H1 (cell line): ENCODE data around the gene FRMPD4. TPM values are rescaled to one million over a fixed set of nuclear protein-coding genes. Genes with fewer than 3 reads are reported as not detected.

Source experiments
- CTCF ChIA-PET: fragments of 300-600 bp; sonication (Branson Sonifier 250); formaldehyde crosslinking; loops from one replicate; lab custom pipeline; 2021; ENCODE audit not compliant: partially characterized antibody; lab: Charles Lee
- POLR2A ChIA-PET: fragments of 300-600 bp; sonication (Branson Sonifier 250); formaldehyde crosslinking; loops from one replicate; lab custom pipeline; 2021; ENCODE audit warnings: inconsistent platforms; ENCODE audit not compliant: partially characterized antibody; lab: Charles Lee
- DNase-seq, 2 experiments: peaks; one replicate each; pipeline versions ENCODE4 v3.0.0 to v3.0.0-alpha.2; 2010 to 2022; ENCODE audit warnings: low spot score in 2 of 2, low read depth in 1 of 2, mixed read lengths in 1 of 2
- FAIRE-seq: peaks from 2 replicates; lab custom pipeline; 2011; peaks lifted over from hg19 to GRCh38; lab: Jason Lieb, UNC
- H2AFZ ChIP-seq: 2 replicates; pipeline ENCODE4 v1.8.1; 2012; ENCODE audit warnings: low read length, inconsistent platforms
- H2AK5ac ChIP-seq: 2 replicates; pipeline ENCODE4 v1.6.1; 2013; ENCODE audit warnings: low read depth, low read length
- H2BK120ac ChIP-seq: replicated peaks from 2 replicates; pipeline ENCODE3; 2013; ENCODE audit warnings: low read depth, low read length, inconsistent platforms
- H2BK12ac ChIP-seq: 2 replicates; pipeline ENCODE4 v1.6.1; 2013; ENCODE audit warnings: low read depth, low read length
- H2BK15ac ChIP-seq: 2 replicates; pipeline ENCODE4 v1.6.1; 2013; ENCODE audit warnings: low read length
- H2BK20ac ChIP-seq: 2 replicates; pipeline ENCODE4 v1.6.1; 2013; ENCODE audit warnings: low read length
- H2BK5ac ChIP-seq: 2 replicates; pipeline ENCODE4 v1.6.1; 2013; ENCODE audit warnings: low read depth, low read length
- H3K14ac ChIP-seq: 2 replicates; pipeline ENCODE4 v1.6.1; 2013; ENCODE audit warnings: inconsistent platforms; ENCODE audit not compliant: insufficient read length
- H3K18ac ChIP-seq: 2 replicates; pipeline ENCODE4 v1.6.1; 2013; ENCODE audit warnings: low read length; ENCODE audit errors: extremely low read depth
- H3K23ac ChIP-seq: 2 replicates; pipeline ENCODE4 v1.6.1; 2013; ENCODE audit warnings: inconsistent platforms; ENCODE audit not compliant: insufficient read length
- H3K23me2 ChIP-seq: 2 replicates; pipeline ENCODE4 v1.6.1; 2013; ENCODE audit warnings: low read depth, low read length
- H3K27ac ChIP-seq: 2 replicates; pipeline ENCODE4 v1.6.1; 2011; ENCODE audit warnings: low read depth, low read length, inconsistent platforms
- H3K27me3 ChIP-seq, 4 experiments: replicated peaks in 1 of 4; 1 replicate in 1 of 4; 2 replicates in 3 of 4; pipeline versions ENCODE4 v1.6.1 to v1.8.1; 2011 to 2013; ENCODE audit warnings: low read length in 3 of 4, mild to moderate bottlenecking in 3 of 4, inconsistent platforms in 2 of 4, mixed read lengths in 2 of 4, moderate library complexity in 1 of 4; ENCODE audit not compliant: control insufficient read depth in 3 of 4, insufficient read depth in 3 of 4; ENCODE audit errors: extremely low read depth in 1 of 4
- H3K36me3 ChIP-seq, 4 experiments: 2 replicates each; pipeline versions ENCODE4 v1.6.1 to v1.8.1; 2011 to 2013; ENCODE audit warnings: mild to moderate bottlenecking in 4 of 4, low read length in 3 of 4, moderate library complexity in 2 of 4, control low read depth in 1 of 4, inconsistent platforms in 1 of 4; ENCODE audit not compliant: insufficient read depth in 4 of 4, control insufficient read depth in 2 of 4
- H3K4ac ChIP-seq: replicated peaks from 2 replicates; pipeline ENCODE3; 2013; ENCODE audit warnings: low read length, low read depth, mixed read lengths, inconsistent platforms; ENCODE audit not compliant: insufficient read length
- H3K4me1 ChIP-seq, 4 experiments: replicated peaks in 1 of 4; 1 replicate in 1 of 4; 2 replicates in 3 of 4; pipeline versions ENCODE4 v1.6.1 to v1.8.1; 2011 to 2013; ENCODE audit warnings: low read length in 3 of 4, inconsistent platforms in 2 of 4, mixed read lengths in 1 of 4; ENCODE audit not compliant: insufficient read depth in 4 of 4, control insufficient read depth in 3 of 4
- H3K4me2 ChIP-seq, 2 experiments: 2 replicates each; pipeline versions ENCODE4 v1.6.1 to v1.8.1; 2011 to 2013; ENCODE audit warnings: low read depth in 2 of 2, low read length in 2 of 2, control low read depth in 1 of 2, inconsistent platforms in 1 of 2, mild to moderate bottlenecking in 1 of 2; ENCODE audit not compliant: insufficient read depth in 1 of 2
- H3K4me3 ChIP-seq, 4 experiments: fragments of 200-600, 300-600 bp in 1 of 4; sonication (generic), shearing (Covaris generic), sonication (Bioruptor Twin) in 1 of 4; 2 replicates each; pipeline versions ENCODE4 v1.5.1 to v1.8.1; 2011 to 2016; ENCODE audit warnings: low read length in 4 of 4, low read depth in 3 of 4, control low read depth in 2 of 4, inconsistent platforms in 2 of 4, mild to moderate bottlenecking in 2 of 4, mixed read lengths in 1 of 4, moderate library complexity in 1 of 4; ENCODE audit not compliant: insufficient read depth in 2 of 4; ENCODE audit errors: extremely low read depth in 1 of 4
- H3K56ac ChIP-seq: replicated peaks from 2 replicates; pipeline ENCODE3; 2013; ENCODE audit warnings: low read depth, mild to moderate bottlenecking, mixed read lengths, low read length, inconsistent platforms; ENCODE audit not compliant: insufficient read length
- H3K79me1 ChIP-seq: 2 replicates; pipeline ENCODE4 v1.6.1; 2013; ENCODE audit warnings: low read depth, low read length, control low read depth
- H3K79me2 ChIP-seq, 2 experiments: 2 replicates each; pipeline versions ENCODE4 v1.6.1 to v1.8.1; 2012 to 2013; ENCODE audit warnings: low read length in 2 of 2, mild to moderate bottlenecking in 2 of 2, inconsistent platforms in 1 of 2; ENCODE audit not compliant: insufficient read depth in 2 of 2, control insufficient read depth in 1 of 2
- H3K9ac ChIP-seq, 4 experiments: replicated peaks in 1 of 4; 1 replicate in 1 of 4; 2 replicates in 3 of 4; pipeline versions ENCODE4 v1.6.1 to v1.8.1; 2011 to 2013; ENCODE audit warnings: low read depth in 3 of 4, low read length in 3 of 4, control low read depth in 2 of 4, mild to moderate bottlenecking in 2 of 4, moderate library complexity in 2 of 4, inconsistent platforms in 1 of 4; ENCODE audit errors: extremely low read depth in 1 of 4
- H3K9me3 ChIP-seq, 2 experiments: 2 replicates each; pipeline versions ENCODE4 v1.6.1 to v1.8.1; 2012 to 2013; ENCODE audit warnings: mild to moderate bottlenecking in 2 of 2, moderate library complexity in 2 of 2, control low read depth in 1 of 2, inconsistent platforms in 1 of 2, low read depth in 1 of 2, low read length in 1 of 2, mixed read lengths in 1 of 2; ENCODE audit not compliant: insufficient read depth in 2 of 2
- H4K20me1 ChIP-seq, 2 experiments: replicated peaks in 1 of 2; 2 replicates each; pipeline versions ENCODE3 to v1.8.1; 2011 to 2013; ENCODE audit warnings: inconsistent platforms in 2 of 2, low read length in 2 of 2, mild to moderate bottlenecking in 1 of 2; ENCODE audit not compliant: insufficient read depth in 2 of 2, control insufficient read depth in 1 of 2
- H4K5ac ChIP-seq: 2 replicates; pipeline ENCODE4 v1.6.1; 2013; ENCODE audit warnings: low read length, low read depth, mixed read lengths, inconsistent platforms; ENCODE audit not compliant: insufficient read length
- H4K8ac ChIP-seq: 2 replicates; pipeline ENCODE4 v1.8.0; 2013; ENCODE audit warnings: mild to moderate bottlenecking, moderate library complexity, low read length, inconsistent platforms; ENCODE audit not compliant: insufficient read depth; ENCODE audit errors: extremely low read depth
- H4K91ac ChIP-seq: replicated peaks from 2 replicates; pipeline ENCODE3; 2013; ENCODE audit warnings: low read length, mixed read lengths, inconsistent platforms; ENCODE audit not compliant: insufficient read length
- WGBS, 2 experiments: shearing (Covaris generic) in 1 of 2; methylation state at CpG; one replicate each; pipeline versions ENCODE4 v1.1.6 to v1.1.7; 2013 to 2015; ENCODE audit warnings: low lambda C conversion rate in 2 of 2, mixed read lengths in 2 of 2, inconsistent platforms in 1 of 2, low coverage in 1 of 2, missing lambda C conversion rate in 1 of 2; ENCODE audit not compliant: insufficient replicate concordance in 2 of 2, insufficient coverage in 1 of 2, insufficient read length in 1 of 2; ENCODE audit errors: extremely low coverage in 1 of 2, missing lambda C conversion rate in 1 of 2; 5-methylcytosine and 5-hydroxymethylcytosine counted together
- polyA plus RNA-seq, 7 experiments: library from polyadenylated mRNA; depleted of rRNA in 3 of 7; stranded (reverse) in 5 of 7; unstranded in 2 of 7; fragments of >200 nt in 5 of 7; fragments of 200-250 nt in 2 of 7; gene quantifications; 1 replicate in 5 of 7; 2 replicates in 1 of 7; 4 replicates in 1 of 7; pipeline versions ENCODE4 v1.2.1 to v1.2.3, GENCODE V29; 2011 to 2013; ENCODE audit warnings: missing spikeins in 2 of 7, mixed read lengths in 2 of 7
- total RNA-seq: library from RNA; stranded (reverse); fragmentation: NEBNext Ultra II Directional; extraction: Animal tissue kit (Norgen Biotek cat#: 25700); gene quantifications from 2 replicates; pipeline ENCODE4 v1.2.1, GENCODE V29; 2021
- TF ChIP-seq, protein P1 (sequence below): fragments of 300-600 bp; sonication (generic); IDR thresholded peaks from 2 replicates; pipeline ENCODE4 v1.7.1; 2012; ENCODE audit warnings: low read length, moderate library complexity, mild to moderate bottlenecking, inconsistent platforms; ENCODE audit not compliant: insufficient replicate concordance

Gene FRMPD4
- total and polyA plus RNA-seq, 2 of the 8 experiments (the other 6 are each of a cell fraction or from before 2014, with no cell fraction given) = 0.02 to 0.37 TPM

DNA sequence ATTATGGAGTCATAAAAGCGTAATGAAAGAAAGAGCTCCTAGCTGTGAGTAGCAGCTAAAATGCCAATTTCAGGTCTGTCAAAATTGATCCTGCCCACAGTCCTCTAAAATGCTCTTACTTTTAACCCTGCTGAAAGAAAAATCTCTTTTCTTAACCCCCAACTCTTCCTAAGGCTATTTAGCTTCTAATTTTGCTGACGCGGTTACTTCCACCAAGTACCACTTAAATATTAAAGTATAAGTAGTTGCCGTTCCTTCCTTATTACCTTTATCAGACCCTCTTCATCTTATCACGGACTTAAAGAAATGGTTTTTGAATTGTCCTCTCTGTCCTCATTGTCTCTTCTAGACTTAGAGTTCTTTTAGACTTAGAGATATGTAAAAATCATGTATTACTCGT is 272.2 kb downstream of the FRMPD4 start:
- H2BK15ac ChIP-seq = no peak overlapping the region
- H3K27ac ChIP-seq = no peak overlapping the region
- ChIA-PET POLR2A (no interaction called here), CTCF (no interaction called here)
- H2BK12ac ChIP-seq = no peak overlapping the region
- H3K4ac ChIP-seq = no peak overlapping the region
- H3K9ac ChIP-seq = no peak overlapping the region
- no peak overlapping the region for H3K4me2 ChIP-seq
- H3K23me2 ChIP-seq = no peaks in the 10 kb centered on the region
- H3K27me3 ChIP-seq = no peaks in the 10 kb centered on the region
- no peaks in the 10 kb centered on the region for H4K20me1 ChIP-seq
- H3K36me3 ChIP-seq = no peaks in the 10 kb centered on the region
- no peak overlapping the region for H3K14ac ChIP-seq
- no peak for FAIRE-seq
- no peak overlapping the region for H2BK5ac ChIP-seq
- no peak for DNase-seq
- no peak overlapping the region for H2BK120ac ChIP-seq
- no peak overlapping the region for H4K5ac ChIP-seq
- H3K23ac ChIP-seq = no peak overlapping the region
- H3K4me1 ChIP-seq = no peaks in the 10 kb centered on the region
- no peak overlapping the region for H4K8ac ChIP-seq
- no peak overlapping the region for H2AK5ac ChIP-seq
- WGBS, 2 experiments = 96% methylated on average over 6 of the region's 6 CpGs; no CpG with 5 or more reads in 1 of the 2 experiments
- H3K9me3 ChIP-seq = no peaks in the 10 kb centered on the region
- no peaks in the 10 kb centered on the region for H3K79me1 ChIP-seq
- no peak overlapping the region for H4K91ac ChIP-seq
- no peak overlapping the region for H3K4me3 ChIP-seq
- H3K18ac ChIP-seq = no peak overlapping the region
- H3K56ac ChIP-seq = no peak overlapping the region
- H2AFZ ChIP-seq = no peak overlapping the region
- no peaks in the 10 kb centered on the region for H3K79me2 ChIP-seq
- no peak overlapping the region for H2BK20ac ChIP-seq
- TF ChIP-seq, protein P1, sequence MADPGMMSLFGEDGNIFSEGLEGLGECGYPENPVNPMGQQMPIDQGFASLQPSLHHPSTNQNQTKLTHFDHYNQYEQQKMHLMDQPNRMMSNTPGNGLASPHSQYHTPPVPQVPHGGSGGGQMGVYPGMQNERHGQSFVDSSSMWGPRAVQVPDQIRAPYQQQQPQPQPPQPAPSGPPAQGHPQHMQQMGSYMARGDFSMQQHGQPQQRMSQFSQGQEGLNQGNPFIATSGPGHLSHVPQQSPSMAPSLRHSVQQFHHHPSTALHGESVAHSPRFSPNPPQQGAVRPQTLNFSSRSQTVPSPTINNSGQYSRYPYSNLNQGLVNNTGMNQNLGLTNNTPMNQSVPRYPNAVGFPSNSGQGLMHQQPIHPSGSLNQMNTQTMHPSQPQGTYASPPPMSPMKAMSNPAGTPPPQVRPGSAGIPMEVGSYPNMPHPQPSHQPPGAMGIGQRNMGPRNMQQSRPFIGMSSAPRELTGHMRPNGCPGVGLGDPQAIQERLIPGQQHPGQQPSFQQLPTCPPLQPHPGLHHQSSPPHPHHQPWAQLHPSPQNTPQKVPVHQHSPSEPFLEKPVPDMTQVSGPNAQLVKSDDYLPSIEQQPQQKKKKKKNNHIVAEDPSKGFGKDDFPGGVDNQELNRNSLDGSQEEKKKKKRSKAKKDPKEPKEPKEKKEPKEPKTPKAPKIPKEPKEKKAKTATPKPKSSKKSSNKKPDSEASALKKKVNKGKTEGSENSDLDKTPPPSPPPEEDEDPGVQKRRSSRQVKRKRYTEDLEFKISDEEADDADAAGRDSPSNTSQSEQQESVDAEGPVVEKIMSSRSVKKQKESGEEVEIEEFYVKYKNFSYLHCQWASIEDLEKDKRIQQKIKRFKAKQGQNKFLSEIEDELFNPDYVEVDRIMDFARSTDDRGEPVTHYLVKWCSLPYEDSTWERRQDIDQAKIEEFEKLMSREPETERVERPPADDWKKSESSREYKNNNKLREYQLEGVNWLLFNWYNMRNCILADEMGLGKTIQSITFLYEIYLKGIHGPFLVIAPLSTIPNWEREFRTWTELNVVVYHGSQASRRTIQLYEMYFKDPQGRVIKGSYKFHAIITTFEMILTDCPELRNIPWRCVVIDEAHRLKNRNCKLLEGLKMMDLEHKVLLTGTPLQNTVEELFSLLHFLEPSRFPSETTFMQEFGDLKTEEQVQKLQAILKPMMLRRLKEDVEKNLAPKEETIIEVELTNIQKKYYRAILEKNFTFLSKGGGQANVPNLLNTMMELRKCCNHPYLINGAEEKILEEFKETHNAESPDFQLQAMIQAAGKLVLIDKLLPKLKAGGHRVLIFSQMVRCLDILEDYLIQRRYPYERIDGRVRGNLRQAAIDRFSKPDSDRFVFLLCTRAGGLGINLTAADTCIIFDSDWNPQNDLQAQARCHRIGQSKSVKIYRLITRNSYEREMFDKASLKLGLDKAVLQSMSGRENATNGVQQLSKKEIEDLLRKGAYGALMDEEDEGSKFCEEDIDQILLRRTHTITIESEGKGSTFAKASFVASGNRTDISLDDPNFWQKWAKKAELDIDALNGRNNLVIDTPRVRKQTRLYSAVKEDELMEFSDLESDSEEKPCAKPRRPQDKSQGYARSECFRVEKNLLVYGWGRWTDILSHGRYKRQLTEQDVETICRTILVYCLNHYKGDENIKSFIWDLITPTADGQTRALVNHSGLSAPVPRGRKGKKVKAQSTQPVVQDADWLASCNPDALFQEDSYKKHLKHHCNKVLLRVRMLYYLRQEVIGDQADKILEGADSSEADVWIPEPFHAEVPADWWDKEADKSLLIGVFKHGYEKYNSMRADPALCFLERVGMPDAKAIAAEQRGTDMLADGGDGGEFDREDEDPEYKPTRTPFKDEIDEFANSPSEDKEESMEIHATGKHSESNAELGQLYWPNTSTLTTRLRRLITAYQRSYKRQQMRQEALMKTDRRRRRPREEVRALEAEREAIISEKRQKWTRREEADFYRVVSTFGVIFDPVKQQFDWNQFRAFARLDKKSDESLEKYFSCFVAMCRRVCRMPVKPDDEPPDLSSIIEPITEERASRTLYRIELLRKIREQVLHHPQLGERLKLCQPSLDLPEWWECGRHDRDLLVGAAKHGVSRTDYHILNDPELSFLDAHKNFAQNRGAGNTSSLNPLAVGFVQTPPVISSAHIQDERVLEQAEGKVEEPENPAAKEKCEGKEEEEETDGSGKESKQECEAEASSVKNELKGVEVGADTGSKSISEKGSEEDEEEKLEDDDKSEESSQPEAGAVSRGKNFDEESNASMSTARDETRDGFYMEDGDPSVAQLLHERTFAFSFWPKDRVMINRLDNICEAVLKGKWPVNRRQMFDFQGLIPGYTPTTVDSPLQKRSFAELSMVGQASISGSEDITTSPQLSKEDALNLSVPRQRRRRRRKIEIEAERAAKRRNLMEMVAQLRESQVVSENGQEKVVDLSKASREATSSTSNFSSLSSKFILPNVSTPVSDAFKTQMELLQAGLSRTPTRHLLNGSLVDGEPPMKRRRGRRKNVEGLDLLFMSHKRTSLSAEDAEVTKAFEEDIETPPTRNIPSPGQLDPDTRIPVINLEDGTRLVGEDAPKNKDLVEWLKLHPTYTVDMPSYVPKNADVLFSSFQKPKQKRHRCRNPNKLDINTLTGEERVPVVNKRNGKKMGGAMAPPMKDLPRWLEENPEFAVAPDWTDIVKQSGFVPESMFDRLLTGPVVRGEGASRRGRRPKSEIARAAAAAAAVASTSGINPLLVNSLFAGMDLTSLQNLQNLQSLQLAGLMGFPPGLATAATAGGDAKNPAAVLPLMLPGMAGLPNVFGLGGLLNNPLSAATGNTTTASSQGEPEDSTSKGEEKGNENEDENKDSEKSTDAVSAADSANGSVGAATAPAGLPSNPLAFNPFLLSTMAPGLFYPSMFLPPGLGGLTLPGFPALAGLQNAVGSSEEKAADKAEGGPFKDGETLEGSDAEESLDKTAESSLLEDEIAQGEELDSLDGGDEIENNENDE = no peak
